Measurements from ENCODE around the gene FHOD1.
A peak's percentile ranks its signal among the peaks of the same experiment; 100 is the strongest.

DNA sequence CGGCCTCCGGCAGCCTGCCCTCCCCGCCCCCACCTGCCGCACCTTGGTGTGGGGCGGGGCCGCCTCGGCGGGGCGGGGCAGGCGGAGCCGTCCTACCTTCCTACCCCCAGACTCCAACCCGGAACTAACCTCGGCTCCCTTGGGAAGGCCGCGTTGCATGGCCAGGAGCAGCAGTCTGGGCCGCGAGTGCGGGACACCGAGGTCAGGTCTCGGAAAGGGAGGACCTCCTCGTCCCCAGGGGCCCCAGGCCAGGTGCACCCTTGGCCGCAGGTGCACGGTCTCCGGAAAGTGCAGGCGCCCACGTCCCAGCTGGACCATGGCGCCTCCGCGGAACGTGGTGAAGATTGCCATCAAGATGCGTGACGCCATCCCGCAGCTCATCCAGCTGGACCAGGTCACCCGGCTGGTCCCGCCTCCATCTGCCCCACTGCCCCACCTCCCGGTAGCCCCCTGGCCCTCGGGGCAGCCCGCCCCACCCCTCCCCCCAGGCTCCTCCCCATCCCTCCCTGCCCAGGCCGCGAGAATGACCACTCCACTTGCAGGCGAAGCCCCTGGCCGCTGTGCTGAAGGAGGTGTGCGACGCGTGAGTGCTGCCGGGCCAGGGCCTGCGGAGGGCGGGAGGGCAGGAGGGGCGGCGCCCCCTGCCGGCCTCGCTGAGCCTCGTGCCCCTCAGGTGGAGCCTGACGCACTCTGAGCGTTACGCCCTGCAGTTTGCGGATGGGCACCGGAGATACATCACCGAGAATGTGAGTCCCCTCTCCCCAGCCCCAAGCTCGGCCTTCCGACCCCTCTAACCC, 48.1 kb downstream of the FHOD1 start, which contains the start of gene ELMO3:
- TF ChIP-seq, protein P1, sequence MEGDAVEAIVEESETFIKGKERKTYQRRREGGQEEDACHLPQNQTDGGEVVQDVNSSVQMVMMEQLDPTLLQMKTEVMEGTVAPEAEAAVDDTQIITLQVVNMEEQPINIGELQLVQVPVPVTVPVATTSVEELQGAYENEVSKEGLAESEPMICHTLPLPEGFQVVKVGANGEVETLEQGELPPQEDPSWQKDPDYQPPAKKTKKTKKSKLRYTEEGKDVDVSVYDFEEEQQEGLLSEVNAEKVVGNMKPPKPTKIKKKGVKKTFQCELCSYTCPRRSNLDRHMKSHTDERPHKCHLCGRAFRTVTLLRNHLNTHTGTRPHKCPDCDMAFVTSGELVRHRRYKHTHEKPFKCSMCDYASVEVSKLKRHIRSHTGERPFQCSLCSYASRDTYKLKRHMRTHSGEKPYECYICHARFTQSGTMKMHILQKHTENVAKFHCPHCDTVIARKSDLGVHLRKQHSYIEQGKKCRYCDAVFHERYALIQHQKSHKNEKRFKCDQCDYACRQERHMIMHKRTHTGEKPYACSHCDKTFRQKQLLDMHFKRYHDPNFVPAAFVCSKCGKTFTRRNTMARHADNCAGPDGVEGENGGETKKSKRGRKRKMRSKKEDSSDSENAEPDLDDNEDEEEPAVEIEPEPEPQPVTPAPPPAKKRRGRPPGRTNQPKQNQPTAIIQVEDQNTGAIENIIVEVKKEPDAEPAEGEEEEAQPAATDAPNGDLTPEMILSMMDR (conservative IDR thresholded peaks at IDR 0.05; ENCODE audit: low read depth, low read length), result peak; percentile 33
- no peak for TF ChIP-seq MAFK (IDR thresholded peaks at IDR 0.05; ENCODE audit: low read depth, low read length)
- TF ChIP-seq CEBPB (IDR thresholded peaks at IDR 0.05; ENCODE audit: low read depth, low read length), result no peak
- no peak for TF ChIP-seq POLR2A (IDR thresholded peaks at IDR 0.05; ENCODE audit: low read depth, low read length)
- TF ChIP-seq NFE2L2 (IDR thresholded peaks at IDR 0.05; ENCODE audit: low read depth, low read length), result no peak
